ENCODE data around the gene STAM.
A peak's percentile ranks its signal among the peaks of the same experiment; 100 is the strongest.

Gene STAM

GRCh38 chr10:17648243-17649035, 4.5 kb downstream of the STAM start:
- DNase-seq, result no peak

DNA sequence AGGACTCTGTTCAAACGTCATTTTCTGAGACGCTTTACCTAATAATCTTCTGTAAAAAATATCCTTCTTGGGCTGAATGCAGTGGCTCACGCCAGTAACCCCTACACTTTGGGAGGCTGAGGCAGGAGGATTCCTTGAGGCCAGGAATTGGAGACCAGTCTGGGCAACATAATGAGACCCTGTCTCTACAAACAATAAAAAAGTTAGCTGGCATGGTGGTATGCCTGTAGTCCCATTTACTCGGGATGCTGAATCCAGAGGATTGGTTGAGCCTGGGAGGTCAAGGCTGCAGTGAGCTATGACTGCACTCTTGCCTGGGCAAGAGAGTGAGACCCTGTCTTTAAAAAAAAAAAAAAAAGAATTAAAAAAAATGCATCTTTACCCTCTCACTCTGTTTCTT, 5.1 kb downstream of the STAM start:
- no peak for DNase-seq

DNA sequence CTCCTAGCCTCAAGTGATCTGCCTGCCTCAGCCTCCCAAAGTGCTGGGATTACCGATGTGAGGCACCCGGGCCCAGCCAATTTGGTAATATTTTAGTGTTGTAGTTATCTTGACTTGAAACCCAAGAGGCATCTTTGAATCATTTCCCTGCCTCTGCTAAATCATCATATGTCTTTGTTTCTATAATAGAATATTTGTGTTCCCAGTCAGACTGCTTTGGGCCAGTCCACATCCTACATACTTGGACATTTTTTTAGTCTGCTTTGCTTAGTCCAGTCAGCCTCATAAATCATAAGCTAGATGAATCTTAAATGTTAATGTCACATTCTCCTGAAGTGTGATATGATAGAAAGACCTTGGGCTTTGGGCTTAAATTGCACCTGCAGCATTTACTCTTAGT, 5.9 kb downstream of the STAM start:
- DNase-seq, result no peak

DNA sequence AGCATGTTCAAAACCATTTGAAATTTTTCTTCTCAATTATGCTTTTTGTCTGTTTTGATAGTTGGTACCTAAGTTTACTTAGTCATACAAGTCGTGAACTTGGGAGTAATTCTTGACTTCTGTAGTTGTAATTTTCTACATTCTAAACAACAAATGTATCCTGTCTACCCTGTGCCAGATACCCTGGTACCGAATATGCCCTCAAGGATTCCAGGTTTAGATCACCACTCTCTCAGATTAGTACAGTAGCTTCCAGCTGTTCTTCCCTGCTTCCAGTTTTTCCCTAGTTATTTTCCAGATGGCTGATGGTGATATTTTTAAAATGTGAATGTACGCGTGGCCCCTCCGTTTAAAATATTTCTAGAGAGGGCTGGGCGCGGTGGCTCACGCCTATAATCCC, 6.5 kb downstream of the STAM start:
- no peak for DNase-seq

DNA sequence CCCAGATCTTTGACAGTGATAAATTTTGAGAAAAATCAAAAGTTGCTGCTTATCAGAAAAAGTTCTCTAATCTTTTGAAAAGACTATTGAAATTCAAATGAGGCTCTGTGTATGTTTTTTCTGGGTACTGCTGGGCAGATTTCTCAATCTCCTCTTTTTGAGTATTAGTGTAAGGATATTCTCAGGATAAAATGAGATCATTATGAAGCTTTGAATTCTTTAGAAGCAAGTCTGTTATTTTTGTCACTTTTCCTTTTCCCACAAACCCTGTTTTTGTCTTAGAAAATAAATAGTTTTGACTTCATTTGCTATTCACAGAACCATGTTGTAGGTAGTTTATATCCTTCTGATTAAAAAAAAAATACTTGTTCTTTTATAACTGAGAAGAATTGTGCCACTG, 7.9 kb downstream of the STAM start:
- DNase-seq, result no peak

DNA sequence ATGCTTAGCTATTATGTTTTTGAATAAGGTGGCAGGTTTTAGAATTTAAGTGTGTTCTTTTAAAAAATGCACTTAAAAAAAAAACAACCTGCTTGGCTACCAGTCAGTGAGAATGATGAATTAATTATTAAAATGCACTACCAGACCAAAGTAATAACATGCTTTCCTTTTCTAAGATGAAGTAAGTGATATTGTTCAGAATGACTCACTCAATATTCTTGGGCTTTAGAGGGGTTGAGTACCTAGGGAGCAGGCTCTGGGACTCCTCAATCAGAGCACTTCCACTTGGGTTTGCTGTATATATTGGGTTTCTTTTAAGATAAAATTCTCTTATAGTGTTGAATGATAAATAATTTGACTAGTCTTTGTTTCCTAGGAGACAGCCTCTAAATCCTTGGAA, 8.6 kb downstream of the STAM start:
- DNase-seq, result no peak

GRCh38 chr10:17655009-17655408, 11.1 kb downstream of the STAM start:
- no peak for DNase-seq

GRCh38 chr10:17655567-17656146, 11.7 kb downstream of the STAM start:
- peak; percentile 20 for DNase-seq

DNA sequence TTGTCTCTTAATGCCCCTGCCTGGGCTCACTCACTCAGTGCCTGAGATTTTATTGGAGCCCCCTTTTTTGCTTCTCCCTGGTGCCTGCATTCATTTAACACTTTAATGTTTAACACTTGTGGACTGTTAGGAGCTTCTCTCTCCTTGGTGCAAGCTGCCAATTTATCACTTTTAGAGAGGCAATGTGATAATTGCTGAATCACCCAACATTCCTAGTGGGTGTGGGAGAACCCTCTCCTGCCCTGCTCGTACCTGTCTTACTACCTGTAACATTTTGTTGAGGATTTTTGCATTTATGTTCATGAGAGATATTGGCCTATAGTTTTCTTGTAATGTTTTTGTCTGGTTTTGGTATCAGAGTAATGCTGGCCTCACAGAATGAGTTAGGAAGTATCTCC, 13.2 kb downstream of the STAM start:
- DNase-seq, result no peak

DNA sequence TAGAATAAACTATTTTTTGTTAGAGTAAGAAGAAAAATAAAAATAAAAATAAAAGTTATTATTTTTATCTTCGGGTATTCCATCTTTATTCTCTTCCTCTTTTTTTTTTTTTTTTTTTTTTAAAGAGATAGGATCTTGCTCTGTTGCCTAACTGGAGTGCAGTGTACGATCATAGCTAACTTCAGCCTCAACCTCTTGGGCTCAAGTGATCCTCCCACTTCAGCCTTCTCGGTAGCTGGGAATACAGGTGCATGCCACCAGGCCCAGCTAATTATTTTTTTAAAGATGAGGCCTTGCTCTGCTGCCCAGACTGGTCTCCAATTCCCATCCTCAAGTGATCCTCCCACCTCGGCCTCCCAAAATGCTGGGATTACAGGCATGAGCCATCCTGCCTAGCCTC, 15.4 kb downstream of the STAM start:
- DNase-seq, result no peak

GRCh38 chr10:17660921-17661320, 17.0 kb downstream of the STAM start:
- DNase-seq, result no peak

DNA sequence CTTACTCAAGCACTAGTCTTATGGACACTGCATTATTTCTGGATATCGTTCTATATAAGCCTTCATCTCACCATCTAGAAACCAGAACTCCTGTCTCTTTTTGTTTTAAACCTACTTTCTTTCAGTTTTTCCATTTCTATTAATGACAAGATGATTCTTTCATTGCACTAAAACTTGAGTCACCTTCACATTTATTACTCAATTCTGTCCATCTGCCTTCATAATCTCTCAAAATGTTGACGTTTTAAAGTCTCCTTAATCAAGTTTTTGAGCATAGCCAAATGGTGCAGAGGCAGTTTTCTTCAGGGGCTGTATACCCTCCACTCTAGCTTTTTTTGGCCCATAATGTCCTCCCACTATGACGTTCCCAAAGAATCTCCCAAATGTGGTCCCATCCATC, 17.6 kb downstream of the STAM start:
- DNase-seq, result no peak

- DNase-seq, result no peak
These were observed 18.5 kb downstream of the STAM start for GRCh38 chr10:17662193-17663138.

- DNase-seq, result no peak
These were observed 19.5 kb downstream of the STAM start for GRCh38 chr10:17663450-17663849.

DNA sequence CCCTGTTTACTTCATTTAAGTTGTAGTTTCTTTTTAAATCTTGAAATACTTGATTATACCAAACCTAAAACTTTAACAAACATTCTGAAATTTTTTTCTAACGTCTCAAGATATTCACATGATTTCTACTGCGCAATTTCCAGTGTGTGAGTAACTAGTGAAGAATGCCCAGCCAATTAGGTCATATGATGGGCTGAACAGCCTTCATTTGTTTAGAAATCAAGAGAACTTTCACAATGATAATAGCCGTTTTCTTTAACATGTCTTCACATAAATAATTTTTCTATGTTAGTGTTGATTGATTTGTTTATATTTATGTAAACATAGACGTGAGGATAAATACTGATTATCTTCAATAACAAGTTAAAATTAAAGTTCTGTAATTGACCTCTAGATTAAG, 21.8 kb downstream of the STAM start:
- no peak for DNase-seq

DNA sequence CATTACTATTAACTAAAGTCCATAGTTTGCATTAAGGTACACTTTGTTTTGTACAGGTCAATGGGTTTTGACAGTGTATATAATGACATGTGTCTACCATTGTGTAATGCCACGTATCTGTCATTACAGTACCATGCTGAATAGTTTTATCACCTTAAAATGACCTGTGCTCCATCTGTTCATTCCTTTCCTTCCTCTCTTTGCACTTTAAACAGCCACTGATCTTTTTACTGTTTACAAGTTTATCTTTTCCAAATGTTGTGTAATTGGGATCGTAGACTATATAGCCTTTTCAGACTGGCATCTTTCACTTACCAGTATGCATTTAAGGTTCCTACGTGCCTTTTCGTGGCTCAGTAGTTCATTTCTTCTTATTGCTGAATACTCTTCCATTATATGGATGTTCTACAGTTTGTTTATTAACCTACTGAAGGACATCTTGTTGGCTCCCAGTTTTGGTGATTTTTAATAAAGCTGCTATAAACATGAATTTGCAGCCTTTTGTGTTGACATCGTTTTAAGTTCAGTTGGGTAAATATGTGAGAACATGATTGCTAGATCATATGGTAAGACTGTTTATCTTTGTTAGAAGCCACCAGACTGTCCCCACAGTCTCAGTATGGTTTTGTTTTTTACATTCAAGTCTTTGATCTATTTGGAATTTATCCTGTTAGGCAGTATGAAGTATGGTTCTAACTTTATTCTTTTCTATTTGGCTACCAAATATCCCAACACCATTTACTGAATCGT, 24.7 kb downstream of the STAM start:
- no peak for DNase-seq

DNA sequence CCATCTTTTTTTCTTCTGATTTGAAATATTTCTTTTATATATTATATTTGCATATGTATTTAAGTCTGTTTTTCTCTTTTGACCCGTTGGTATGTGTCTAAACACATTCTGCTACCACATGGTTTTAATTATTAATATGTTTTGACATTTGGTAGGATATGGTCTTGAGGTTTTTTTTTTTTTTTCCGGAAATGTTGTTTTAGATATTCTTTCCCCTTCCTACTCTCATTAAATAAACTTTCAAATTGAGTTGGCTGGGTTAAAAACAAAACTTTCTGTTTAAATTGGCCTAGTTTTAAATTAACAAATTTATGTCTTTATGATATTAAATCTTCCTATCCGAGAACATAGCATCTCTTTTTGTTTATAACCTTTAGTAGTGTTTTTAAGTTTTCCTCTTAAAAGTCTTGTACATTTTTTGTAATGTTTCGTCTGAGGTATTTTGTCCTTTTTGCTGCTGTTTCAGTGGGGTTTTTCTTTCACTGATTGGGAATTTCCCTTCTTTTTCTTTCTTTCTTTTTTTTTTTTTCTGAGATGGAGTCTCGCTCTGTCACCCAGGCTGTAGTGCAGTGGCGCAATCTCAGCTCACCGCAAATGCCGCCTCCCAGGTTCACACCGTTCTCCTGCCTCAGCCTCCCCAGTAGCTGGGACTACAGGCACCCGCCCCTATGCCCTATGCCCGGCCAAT, 25.4 kb downstream of the STAM start:
- DNase-seq, result no peak

- DNase-seq, result no peak
These were observed 27.4 kb downstream of the STAM start for GRCh38 chr10:17671307-17671706.

- DNase-seq, result no peak
These were observed 29.6 kb downstream of the STAM start for GRCh38 chr10:17673471-17674061.

DNA sequence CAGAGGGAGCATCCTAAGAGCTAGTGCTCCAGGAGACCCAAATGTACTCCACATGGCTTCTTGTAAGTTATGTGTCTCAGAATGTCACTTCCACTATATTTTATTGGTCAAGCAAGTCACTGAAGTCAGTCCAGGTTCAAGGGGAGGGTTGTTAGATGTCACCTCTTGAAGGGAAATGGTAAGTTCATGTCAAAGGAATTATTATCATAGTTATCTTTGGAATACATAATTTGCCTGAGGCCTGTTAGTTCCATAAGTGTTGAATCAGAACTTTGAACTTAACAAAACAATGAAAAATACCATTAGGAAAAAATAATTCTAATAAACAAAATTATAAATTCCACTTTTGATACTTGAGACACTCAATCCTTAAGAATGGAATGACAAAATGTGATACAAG, 30.6 kb downstream of the STAM start:
- DNase-seq, result no peak

GRCh38 chr10:17675638-17676037, 31.7 kb downstream of the STAM start:
- no peak for DNase-seq

DNA sequence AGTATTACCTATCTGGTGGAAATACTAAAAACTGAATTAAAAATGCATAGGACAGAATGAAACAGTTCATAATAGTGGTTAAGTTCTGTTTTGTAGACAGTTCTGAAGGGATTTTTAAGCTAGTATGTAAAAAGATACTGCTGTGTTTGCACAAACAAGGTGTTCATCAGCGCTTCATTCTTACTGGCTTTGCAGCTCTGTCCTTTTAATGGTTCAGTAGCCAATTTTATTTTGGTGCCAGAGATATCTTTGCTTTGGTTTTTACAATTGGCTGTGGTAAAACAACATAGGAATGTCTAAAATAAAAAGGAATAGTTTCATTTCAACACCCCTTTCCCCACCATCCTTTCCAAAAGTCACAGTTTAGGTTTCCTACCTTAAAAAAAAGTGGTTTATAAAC, 33.0 kb downstream of the STAM start:
- no peak for DNase-seq
